DMS153 (cell line): Measurements from ENCODE around the gene SCFD2.

ENCODE experiments used
- DNase-seq: peaks from one replicate; lab custom pipeline; 2025; lab: John Stamatoyannopoulos, UW

Gene SCFD2

GRCh38 chr4:52917817-52918216 lies 448.0 kb downstream of the SCFD2 start:
- DNase-seq = no peak

- no peak for DNase-seq
These were observed 450.0 kb downstream of the SCFD2 start for GRCh38 chr4:52915730-52916300.

- no peak for DNase-seq
These were observed 450.7 kb downstream of the SCFD2 start for GRCh38 chr4:52915191-52915590.

DNA sequence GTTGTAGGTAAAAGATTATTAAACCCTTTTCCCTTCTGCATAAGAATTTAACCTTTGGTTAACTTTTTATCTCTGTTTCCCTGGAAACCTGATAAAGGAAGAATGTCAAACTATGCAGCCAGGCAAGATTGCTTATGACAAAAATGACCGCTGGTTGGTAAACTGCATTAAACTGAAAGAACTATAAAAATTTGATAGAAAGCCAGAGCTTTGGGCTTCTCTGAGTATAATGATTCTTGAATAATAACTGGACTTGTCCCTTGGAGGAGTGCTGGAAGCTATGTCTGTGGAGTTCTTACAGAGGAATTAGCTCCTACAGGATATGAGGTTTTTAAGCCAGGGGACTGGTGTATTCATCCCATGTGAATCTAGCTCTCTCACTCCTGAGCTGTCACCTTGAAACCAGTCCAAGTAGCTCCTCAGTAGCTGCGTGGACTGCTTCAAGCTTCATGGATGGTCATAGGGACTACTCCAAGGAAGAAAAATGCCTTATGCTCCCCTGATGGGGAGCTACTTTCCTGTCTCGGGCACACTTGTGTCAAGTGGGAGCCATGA lies 451.7 kb downstream of the SCFD2 start:
- DNase-seq = no peak

DNA sequence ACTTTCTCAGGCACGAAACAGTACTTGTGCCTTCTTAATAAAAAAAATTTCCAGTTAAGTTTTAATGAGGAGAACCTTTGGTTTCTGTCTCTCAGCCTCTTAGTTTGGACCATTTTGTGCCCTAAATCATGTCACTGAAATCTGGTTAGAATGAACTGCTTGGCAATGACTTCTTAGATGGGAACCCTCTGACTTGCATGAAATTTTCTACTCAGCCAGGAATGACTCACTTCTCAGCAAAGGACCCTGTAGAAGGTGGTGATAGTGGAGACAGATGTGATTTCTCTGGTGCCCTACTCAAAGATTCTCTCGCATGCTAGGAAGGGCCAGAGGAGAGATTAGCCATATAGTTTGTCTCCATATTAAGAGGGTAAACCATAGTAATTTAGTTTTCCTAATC lies 453.3 kb downstream of the SCFD2 start:
- DNase-seq = no peak

DNA sequence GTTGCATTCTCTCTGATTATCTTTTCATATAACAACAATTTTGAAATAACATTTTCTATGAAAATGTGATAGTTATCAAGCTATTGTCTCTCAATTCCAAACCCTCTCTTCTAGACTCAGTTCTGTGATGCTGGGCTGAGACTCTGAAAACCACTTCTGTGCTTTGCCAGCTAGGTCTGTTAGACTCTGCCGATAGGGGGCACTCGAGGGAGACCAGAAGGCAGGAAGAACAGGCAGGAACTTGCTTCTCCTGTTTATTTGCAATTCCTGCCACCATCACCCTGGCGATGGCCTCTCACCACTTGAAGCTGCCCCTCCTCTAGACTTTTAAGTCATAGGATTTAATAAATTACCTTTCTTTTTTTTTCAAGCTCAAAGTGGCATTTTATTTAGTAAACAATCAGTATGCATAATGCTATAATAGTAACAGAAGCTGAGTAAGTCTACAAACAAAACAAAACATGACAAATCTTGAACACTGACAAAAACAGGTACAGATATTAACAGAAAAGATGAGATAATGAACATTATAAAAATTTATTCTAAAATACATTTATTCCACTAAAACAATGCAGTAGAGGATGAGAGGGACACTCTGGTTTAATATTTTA lies 454.1 kb downstream of the SCFD2 start:
- DNase-seq = peak; percentile 56

GRCh38 chr4:52910115-52910514 lies 455.7 kb downstream of the SCFD2 start:
- DNase-seq = no peak

DNA sequence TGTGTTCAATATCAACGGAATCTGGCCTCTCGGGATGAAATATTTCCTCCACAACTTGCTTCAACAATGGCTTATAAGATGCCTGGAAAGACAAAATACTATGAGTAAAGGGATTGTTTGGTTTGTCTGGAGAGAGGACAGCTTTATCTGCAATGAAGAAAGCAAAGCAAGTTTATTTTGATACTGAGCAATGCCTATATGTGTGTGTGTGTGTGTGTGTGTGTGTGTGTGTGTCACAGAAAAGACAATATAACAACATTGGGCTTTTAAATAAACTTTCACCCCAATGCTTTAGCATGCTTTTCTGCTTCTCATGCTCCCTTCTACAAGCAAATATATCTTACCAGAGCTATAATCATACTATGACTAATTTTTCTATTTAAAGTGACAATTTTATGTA lies 458.4 kb downstream of the SCFD2 start:
- no peak for DNase-seq

GRCh38 chr4:52904421-52904820 lies 461.4 kb downstream of the SCFD2 start:
- no peak for DNase-seq

GRCh38 chr4:52903273-52903672 lies 462.6 kb downstream of the SCFD2 start:
- no peak for DNase-seq

GRCh38 chr4:52894443-52894842 lies 471.4 kb downstream of the SCFD2 start:
- DNase-seq = no peak

DNA sequence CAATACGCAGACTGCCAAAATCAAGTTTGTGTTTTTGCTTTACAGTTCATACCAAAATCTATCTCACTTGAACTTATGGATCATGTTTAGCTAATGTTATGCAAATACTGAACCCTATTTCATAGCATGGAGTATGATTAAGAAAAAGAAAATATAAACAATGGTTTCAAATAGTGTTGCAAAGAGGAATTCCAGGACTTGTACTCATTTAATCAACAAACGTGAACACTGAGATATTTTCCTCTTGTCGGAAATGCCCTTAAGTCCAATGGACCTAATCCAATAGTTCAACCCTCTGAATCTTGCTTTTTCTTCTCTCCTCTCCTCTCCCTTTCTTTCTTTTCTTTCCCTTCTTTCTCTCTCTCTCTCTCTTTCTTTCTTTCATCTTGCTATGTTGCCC lies 473.0 kb downstream of the SCFD2 start:
- no peak for DNase-seq

- no peak for DNase-seq
These were observed 474.1 kb downstream of the SCFD2 start for GRCh38 chr4:52891743-52892142.

DNA sequence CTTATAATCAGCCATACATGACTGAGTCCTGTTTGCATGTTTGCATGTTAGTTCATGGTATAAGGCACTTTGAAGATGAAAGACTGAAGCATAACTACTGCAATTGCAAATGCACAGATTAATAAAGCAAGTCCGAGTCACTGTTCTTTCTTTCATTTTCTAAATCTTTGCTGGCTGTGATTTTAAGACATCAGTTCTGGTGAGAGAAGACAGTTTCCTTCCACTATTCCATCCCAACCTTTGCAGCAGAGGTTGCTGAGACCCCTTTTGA lies 475.4 kb downstream of the SCFD2 start:
- DNase-seq = no peak

GRCh38 chr4:52889778-52890520 lies 475.9 kb downstream of the SCFD2 start:
- no peak for DNase-seq

DNA sequence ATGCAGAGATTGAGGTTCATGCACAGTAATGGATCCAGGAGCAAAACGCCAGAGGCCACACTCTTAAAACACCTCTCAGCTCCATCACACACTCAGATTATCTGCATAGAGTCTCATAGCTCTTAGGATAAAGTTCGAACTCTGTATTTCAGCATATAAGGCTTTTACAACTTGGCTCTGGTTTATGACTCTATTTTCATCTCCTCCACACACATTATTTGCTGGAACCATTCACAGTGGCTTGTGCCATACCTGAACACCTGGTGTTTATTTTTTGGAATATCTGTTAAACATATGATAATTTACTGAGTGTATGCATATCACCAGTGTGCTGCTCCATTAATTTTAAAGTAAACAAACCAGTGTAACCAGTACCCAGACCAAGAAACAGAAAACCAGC lies 476.5 kb downstream of the SCFD2 start:
- no peak for DNase-seq

DNA sequence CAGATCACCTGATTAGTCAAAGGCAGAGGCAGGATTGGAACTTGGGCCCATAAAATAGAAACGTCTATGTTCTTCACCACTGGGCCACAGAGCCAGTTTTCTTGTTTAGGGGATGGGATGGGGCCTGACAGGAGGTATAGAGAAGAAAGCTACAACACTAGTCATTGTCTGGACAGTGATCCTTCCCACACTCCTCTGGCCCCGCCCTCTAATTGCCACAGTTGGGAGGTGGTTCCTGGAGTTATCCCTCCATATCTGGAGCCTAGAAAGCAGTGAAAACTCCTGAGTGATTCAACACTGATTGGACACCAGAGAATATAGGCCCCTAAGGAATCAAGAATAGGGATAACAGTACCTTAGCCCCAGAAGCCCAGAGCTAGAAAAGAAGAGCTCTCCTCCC lies 480.9 kb downstream of the SCFD2 start:
- DNase-seq = no peak

DNA sequence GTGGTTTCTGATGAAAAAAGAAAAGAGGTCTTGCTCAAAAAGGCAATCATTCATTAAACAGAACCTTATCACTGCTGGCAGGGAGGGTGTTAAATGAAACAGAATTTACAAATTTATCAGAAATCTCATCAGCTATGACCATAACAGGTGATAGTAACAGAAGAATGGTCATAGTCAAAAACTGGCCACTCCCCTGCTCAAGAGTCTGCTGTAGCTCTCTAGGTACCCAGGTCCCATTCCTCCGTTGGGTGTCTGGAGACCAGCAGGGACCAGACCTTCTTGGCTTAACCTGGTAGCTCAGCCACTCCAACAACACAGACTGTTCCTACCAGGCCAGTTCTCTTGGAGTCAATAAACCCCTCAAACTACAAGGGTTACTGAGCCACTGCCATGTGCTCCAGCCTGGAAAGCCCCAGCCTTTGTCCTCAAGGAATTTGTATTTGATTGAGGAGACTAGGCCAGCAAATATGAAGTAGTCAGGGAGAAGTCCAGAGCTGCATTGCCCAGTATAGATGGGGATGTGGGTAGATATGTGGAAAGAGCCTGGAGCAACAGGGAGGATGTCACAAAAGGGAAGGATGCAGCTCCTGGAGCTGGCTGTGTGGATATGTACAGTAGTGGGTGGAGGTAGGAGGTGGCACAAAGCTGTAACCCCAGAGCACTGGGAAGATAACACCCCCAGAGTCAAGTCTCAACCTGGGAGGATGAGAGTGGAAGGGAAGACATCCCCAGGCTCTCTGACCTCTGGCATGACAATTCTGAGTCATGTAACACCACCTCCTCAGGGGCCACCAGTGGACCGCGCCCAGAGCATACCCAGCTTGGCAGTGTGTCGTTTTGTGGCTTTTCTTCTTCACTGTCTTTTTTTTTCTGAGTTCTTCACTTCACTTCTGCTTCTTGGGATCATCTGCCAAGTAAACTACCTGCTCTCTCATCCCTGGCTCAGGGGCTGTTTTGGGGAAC lies 481.9 kb downstream of the SCFD2 start:
- no peak for DNase-seq

GRCh38 chr4:52883183-52883621 lies 482.7 kb downstream of the SCFD2 start:
- no peak for DNase-seq

- no peak for DNase-seq
These were observed 484.9 kb downstream of the SCFD2 start for GRCh38 chr4:52880994-52881393.

GRCh38 chr4:52879471-52879870 lies 486.4 kb downstream of the SCFD2 start:
- DNase-seq = no peak

- no peak for DNase-seq
These were observed 488.2 kb downstream of the SCFD2 start for GRCh38 chr4:52877694-52878093.
